Mammary epithelial cell (primary cell): ENCODE data around the gene KDF1.

ENCODE experiments used
- EZH2 ChIP-seq: IDR thresholded peaks from 2 replicates; pipeline ENCODE4 v1.6.1; 2012; ENCODE audit warnings: low read length, inconsistent platforms, borderline replicate concordance
- TF ChIP-seq, protein P1 (sequence below), 2 donors: IDR thresholded peaks in 1 of 2; conservative IDR thresholded peaks in 1 of 2; 2 replicates each; pipeline ENCODE4 v1.5.1; 2011 to 2012; ENCODE audit warnings: inconsistent platforms in 2 of 2, low read length in 2 of 2, mild to moderate bottlenecking in 2 of 2, control low read depth in 1 of 2, low read depth in 1 of 2; ENCODE audit not compliant: insufficient read depth in 1 of 2; ENCODE audit errors: extremely low read depth in 1 of 2

DNA sequence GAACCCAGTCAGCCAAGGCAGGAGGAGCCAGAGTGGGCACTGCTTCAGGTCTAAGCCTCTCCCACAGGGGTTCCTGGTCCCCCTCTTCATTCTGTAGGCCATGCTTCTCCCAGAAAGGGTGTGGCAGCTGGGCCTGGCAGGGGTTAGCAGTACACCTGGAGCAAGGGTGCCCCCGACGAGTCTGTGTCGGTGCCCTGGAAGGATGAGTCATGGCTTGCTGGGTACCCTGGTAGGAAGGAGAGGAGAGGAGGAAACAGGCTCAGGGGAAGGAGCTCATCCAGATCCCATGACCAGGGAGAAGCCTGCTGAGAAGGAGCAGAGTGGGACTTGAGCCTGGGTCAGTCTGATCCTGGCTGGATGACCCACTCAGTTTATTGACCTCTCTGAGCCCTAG is 10.3 kb downstream of the KDF1 start:
- TF ChIP-seq EZH2 = no peak
- TF ChIP-seq, protein P1, sequence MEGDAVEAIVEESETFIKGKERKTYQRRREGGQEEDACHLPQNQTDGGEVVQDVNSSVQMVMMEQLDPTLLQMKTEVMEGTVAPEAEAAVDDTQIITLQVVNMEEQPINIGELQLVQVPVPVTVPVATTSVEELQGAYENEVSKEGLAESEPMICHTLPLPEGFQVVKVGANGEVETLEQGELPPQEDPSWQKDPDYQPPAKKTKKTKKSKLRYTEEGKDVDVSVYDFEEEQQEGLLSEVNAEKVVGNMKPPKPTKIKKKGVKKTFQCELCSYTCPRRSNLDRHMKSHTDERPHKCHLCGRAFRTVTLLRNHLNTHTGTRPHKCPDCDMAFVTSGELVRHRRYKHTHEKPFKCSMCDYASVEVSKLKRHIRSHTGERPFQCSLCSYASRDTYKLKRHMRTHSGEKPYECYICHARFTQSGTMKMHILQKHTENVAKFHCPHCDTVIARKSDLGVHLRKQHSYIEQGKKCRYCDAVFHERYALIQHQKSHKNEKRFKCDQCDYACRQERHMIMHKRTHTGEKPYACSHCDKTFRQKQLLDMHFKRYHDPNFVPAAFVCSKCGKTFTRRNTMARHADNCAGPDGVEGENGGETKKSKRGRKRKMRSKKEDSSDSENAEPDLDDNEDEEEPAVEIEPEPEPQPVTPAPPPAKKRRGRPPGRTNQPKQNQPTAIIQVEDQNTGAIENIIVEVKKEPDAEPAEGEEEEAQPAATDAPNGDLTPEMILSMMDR (conservative IDR thresholded peaks at IDR 0.05 in 1 of 2, IDR thresholded peaks at IDR 0.05 in 1 of 2; ENCODE audit: extremely low read depth in 1 of 2, insufficient read depth in 1 of 2, low read depth in 1 of 2, low read length in 2 of 2) = no peak
